Epithelial cell of esophagus (primary cell): ENCODE measurements around the gene CEP112.

Experiments used
- DNase-seq: peaks from one replicate; pipeline ENCODE4 v3.0.0; 2010; ENCODE audit warnings: low read depth
- H3K4me3 ChIP-seq: 2 replicates; pipeline ENCODE4 v1.5.1; 2011; ENCODE audit warnings: mild to moderate bottlenecking, low read length, control low read depth
- TF ChIP-seq, protein P1 (sequence below): IDR thresholded peaks from 2 replicates; pipeline ENCODE4 v1.5.1; 2011; ENCODE audit warnings: low read depth, mild to moderate bottlenecking, low read length, control low read depth, inconsistent platforms; ENCODE audit not compliant: insufficient read depth; ENCODE audit errors: missing control alignments

The CEP112 gene

DNA sequence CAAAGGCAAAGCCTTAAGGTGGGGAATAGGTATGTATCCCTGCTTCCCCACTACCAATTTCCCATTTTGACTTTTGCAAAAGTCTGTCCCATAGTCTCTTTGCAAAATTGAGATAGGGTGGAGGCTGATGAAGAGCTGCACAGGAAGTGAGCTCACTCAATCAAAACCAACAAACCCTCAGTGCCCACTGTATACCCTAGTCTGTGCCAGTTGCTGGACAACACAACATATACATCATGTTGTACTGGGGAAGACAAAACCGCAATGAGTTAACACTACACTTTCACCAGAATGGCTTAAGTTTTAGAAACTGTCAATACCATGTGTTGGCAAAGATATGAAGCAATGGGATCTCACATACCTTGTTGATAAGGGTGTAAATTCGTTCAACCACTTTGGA lies 590.1 kb downstream of the CEP112 start:
- no peak for DNase-seq
- TF ChIP-seq, protein P1, sequence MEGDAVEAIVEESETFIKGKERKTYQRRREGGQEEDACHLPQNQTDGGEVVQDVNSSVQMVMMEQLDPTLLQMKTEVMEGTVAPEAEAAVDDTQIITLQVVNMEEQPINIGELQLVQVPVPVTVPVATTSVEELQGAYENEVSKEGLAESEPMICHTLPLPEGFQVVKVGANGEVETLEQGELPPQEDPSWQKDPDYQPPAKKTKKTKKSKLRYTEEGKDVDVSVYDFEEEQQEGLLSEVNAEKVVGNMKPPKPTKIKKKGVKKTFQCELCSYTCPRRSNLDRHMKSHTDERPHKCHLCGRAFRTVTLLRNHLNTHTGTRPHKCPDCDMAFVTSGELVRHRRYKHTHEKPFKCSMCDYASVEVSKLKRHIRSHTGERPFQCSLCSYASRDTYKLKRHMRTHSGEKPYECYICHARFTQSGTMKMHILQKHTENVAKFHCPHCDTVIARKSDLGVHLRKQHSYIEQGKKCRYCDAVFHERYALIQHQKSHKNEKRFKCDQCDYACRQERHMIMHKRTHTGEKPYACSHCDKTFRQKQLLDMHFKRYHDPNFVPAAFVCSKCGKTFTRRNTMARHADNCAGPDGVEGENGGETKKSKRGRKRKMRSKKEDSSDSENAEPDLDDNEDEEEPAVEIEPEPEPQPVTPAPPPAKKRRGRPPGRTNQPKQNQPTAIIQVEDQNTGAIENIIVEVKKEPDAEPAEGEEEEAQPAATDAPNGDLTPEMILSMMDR: no peak
- no peak overlapping the region for H3K4me3 ChIP-seq

DNA sequence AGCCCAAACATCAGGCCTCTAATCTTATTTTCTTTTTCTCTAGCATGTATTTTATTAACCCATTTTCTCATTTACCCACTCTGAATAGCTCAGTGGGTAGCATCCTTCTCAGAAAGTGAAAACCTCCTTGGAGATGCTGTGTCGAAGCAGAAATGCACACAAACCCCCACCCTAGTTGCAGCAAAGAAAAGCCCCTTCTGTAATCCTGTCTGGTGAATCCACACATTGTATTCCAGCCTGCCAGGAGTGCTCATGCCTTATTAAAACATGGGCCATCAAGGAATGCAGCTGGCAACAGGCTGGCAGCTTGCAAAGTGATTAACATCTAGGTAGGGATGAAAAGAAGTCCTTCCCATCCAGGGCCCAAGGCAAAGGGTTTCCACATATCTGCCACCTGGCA lies 590.8 kb downstream of the CEP112 start:
- TF ChIP-seq, protein P1: no peak
- no peak for DNase-seq
- no peak overlapping the region for H3K4me3 ChIP-seq

- TF ChIP-seq, protein P1: no peak
- no peak overlapping the region for H3K4me3 ChIP-seq
- DNase-seq: no peak
Observed at GRCh38 chr17:65600518-65600917, 591.4 kb downstream of the CEP112 start.

DNA sequence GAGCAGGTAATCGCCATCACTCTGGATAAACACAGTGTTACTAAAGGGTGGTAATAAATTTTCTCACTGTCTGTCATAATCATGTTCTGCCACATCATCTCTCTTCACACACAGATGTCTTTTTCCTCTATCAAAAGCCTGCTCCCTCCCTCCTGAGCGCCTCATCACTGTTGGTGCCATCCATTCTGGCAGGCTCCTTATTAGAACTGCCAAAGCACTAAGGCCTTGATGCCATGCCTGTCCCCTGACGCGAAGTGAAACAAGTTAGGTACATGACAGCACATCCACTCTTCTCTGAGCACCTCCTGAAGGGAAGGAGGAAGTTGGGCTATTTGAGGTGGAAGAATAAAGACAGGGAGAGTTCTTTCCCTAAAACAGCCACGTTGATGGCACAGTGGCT lies 592.3 kb downstream of the CEP112 start:
- no peak overlapping the region for H3K4me3 ChIP-seq
- TF ChIP-seq, protein P1: no peak
- no peak for DNase-seq

GRCh38 chr17:65598746-65599145 lies 593.2 kb downstream of the CEP112 start:
- TF ChIP-seq, protein P1: no peak
- DNase-seq: no peak
- H3K4me3 ChIP-seq: no peak overlapping the region

- H3K4me3 ChIP-seq: no peak overlapping the region
- no peak for DNase-seq
- TF ChIP-seq, protein P1: no peak
Observed at GRCh38 chr17:65595071-65595656, 596.8 kb downstream of the CEP112 start.
